H1 (cell line): ENCODE measurements around the gene CNNM1. TPM values are rescaled to one million over a fixed set of nuclear protein-coding genes. Genes with fewer than 3 reads are reported as not detected.
A peak's percentile ranks its signal among the peaks of the same experiment; 100 is the strongest.

Experiments used
- CTCF ChIA-PET: fragments of 300-600 bp; sonication (Branson Sonifier 250); formaldehyde crosslinking; loops from one replicate; lab custom pipeline; 2021; ENCODE audit not compliant: partially characterized antibody; lab: Charles Lee
- POLR2A ChIA-PET: fragments of 300-600 bp; sonication (Branson Sonifier 250); formaldehyde crosslinking; loops from one replicate; lab custom pipeline; 2021; ENCODE audit warnings: inconsistent platforms; ENCODE audit not compliant: partially characterized antibody; lab: Charles Lee
- DNase-seq, 2 experiments: peaks; one replicate each; pipeline versions ENCODE4 v3.0.0 to v3.0.0-alpha.2; 2010 to 2022; ENCODE audit warnings: low spot score in 2 of 2, low read depth in 1 of 2, mixed read lengths in 1 of 2
- FAIRE-seq: peaks from 2 replicates; lab custom pipeline; 2011; peaks lifted over from hg19 to GRCh38; lab: Jason Lieb, UNC
- H2AFZ ChIP-seq: 2 replicates; pipeline ENCODE4 v1.8.1; 2012; ENCODE audit warnings: low read length, inconsistent platforms
- H2AK5ac ChIP-seq: 2 replicates; pipeline ENCODE4 v1.6.1; 2013; ENCODE audit warnings: low read depth, low read length
- H2BK120ac ChIP-seq: replicated peaks from 2 replicates; pipeline ENCODE3; 2013; ENCODE audit warnings: low read depth, low read length, inconsistent platforms
- H2BK12ac ChIP-seq: 2 replicates; pipeline ENCODE4 v1.6.1; 2013; ENCODE audit warnings: low read depth, low read length
- H2BK15ac ChIP-seq: 2 replicates; pipeline ENCODE4 v1.6.1; 2013; ENCODE audit warnings: low read length
- H2BK20ac ChIP-seq: 2 replicates; pipeline ENCODE4 v1.6.1; 2013; ENCODE audit warnings: low read length
- H2BK5ac ChIP-seq: 2 replicates; pipeline ENCODE4 v1.6.1; 2013; ENCODE audit warnings: low read depth, low read length
- H3K14ac ChIP-seq: 2 replicates; pipeline ENCODE4 v1.6.1; 2013; ENCODE audit warnings: inconsistent platforms; ENCODE audit not compliant: insufficient read length
- H3K18ac ChIP-seq: 2 replicates; pipeline ENCODE4 v1.6.1; 2013; ENCODE audit warnings: low read length; ENCODE audit errors: extremely low read depth
- H3K23ac ChIP-seq: 2 replicates; pipeline ENCODE4 v1.6.1; 2013; ENCODE audit warnings: inconsistent platforms; ENCODE audit not compliant: insufficient read length
- H3K23me2 ChIP-seq: 2 replicates; pipeline ENCODE4 v1.6.1; 2013; ENCODE audit warnings: low read depth, low read length
- H3K27ac ChIP-seq: 2 replicates; pipeline ENCODE4 v1.6.1; 2011; ENCODE audit warnings: low read depth, low read length, inconsistent platforms
- H3K27me3 ChIP-seq, 4 experiments: replicated peaks in 1 of 4; 1 replicate in 1 of 4; 2 replicates in 3 of 4; pipeline versions ENCODE4 v1.6.1 to v1.8.1; 2011 to 2013; ENCODE audit warnings: low read length in 3 of 4, mild to moderate bottlenecking in 3 of 4, inconsistent platforms in 2 of 4, mixed read lengths in 2 of 4, moderate library complexity in 1 of 4; ENCODE audit not compliant: control insufficient read depth in 3 of 4, insufficient read depth in 3 of 4; ENCODE audit errors: extremely low read depth in 1 of 4
- H3K36me3 ChIP-seq, 4 experiments: 2 replicates each; pipeline versions ENCODE4 v1.6.1 to v1.8.1; 2011 to 2013; ENCODE audit warnings: mild to moderate bottlenecking in 4 of 4, low read length in 3 of 4, moderate library complexity in 2 of 4, control low read depth in 1 of 4, inconsistent platforms in 1 of 4; ENCODE audit not compliant: insufficient read depth in 4 of 4, control insufficient read depth in 2 of 4
- H3K4ac ChIP-seq: replicated peaks from 2 replicates; pipeline ENCODE3; 2013; ENCODE audit warnings: low read length, low read depth, mixed read lengths, inconsistent platforms; ENCODE audit not compliant: insufficient read length
- H3K4me1 ChIP-seq, 4 experiments: replicated peaks in 1 of 4; 1 replicate in 1 of 4; 2 replicates in 3 of 4; pipeline versions ENCODE4 v1.6.1 to v1.8.1; 2011 to 2013; ENCODE audit warnings: low read length in 3 of 4, inconsistent platforms in 2 of 4, mixed read lengths in 1 of 4; ENCODE audit not compliant: insufficient read depth in 4 of 4, control insufficient read depth in 3 of 4
- H3K4me2 ChIP-seq, 2 experiments: 2 replicates each; pipeline versions ENCODE4 v1.6.1 to v1.8.1; 2011 to 2013; ENCODE audit warnings: low read depth in 2 of 2, low read length in 2 of 2, control low read depth in 1 of 2, inconsistent platforms in 1 of 2, mild to moderate bottlenecking in 1 of 2; ENCODE audit not compliant: insufficient read depth in 1 of 2
- H3K4me3 ChIP-seq, 4 experiments: fragments of 200-600, 300-600 bp in 1 of 4; sonication (generic), shearing (Covaris generic), sonication (Bioruptor Twin) in 1 of 4; 2 replicates each; pipeline versions ENCODE4 v1.5.1 to v1.8.1; 2011 to 2016; ENCODE audit warnings: low read length in 4 of 4, low read depth in 3 of 4, control low read depth in 2 of 4, inconsistent platforms in 2 of 4, mild to moderate bottlenecking in 2 of 4, mixed read lengths in 1 of 4, moderate library complexity in 1 of 4; ENCODE audit not compliant: insufficient read depth in 2 of 4; ENCODE audit errors: extremely low read depth in 1 of 4
- H3K56ac ChIP-seq: replicated peaks from 2 replicates; pipeline ENCODE3; 2013; ENCODE audit warnings: low read depth, mild to moderate bottlenecking, mixed read lengths, low read length, inconsistent platforms; ENCODE audit not compliant: insufficient read length
- H3K79me1 ChIP-seq: 2 replicates; pipeline ENCODE4 v1.6.1; 2013; ENCODE audit warnings: low read depth, low read length, control low read depth
- H3K79me2 ChIP-seq, 2 experiments: 2 replicates each; pipeline versions ENCODE4 v1.6.1 to v1.8.1; 2012 to 2013; ENCODE audit warnings: low read length in 2 of 2, mild to moderate bottlenecking in 2 of 2, inconsistent platforms in 1 of 2; ENCODE audit not compliant: insufficient read depth in 2 of 2, control insufficient read depth in 1 of 2
- H3K9ac ChIP-seq, 4 experiments: replicated peaks in 1 of 4; 1 replicate in 1 of 4; 2 replicates in 3 of 4; pipeline versions ENCODE4 v1.6.1 to v1.8.1; 2011 to 2013; ENCODE audit warnings: low read depth in 3 of 4, low read length in 3 of 4, control low read depth in 2 of 4, mild to moderate bottlenecking in 2 of 4, moderate library complexity in 2 of 4, inconsistent platforms in 1 of 4; ENCODE audit errors: extremely low read depth in 1 of 4
- H3K9me3 ChIP-seq, 2 experiments: 2 replicates each; pipeline versions ENCODE4 v1.6.1 to v1.8.1; 2012 to 2013; ENCODE audit warnings: mild to moderate bottlenecking in 2 of 2, moderate library complexity in 2 of 2, control low read depth in 1 of 2, inconsistent platforms in 1 of 2, low read depth in 1 of 2, low read length in 1 of 2, mixed read lengths in 1 of 2; ENCODE audit not compliant: insufficient read depth in 2 of 2
- H4K20me1 ChIP-seq, 2 experiments: replicated peaks in 1 of 2; 2 replicates each; pipeline versions ENCODE3 to v1.8.1; 2011 to 2013; ENCODE audit warnings: inconsistent platforms in 2 of 2, low read length in 2 of 2, mild to moderate bottlenecking in 1 of 2; ENCODE audit not compliant: insufficient read depth in 2 of 2, control insufficient read depth in 1 of 2
- H4K5ac ChIP-seq: 2 replicates; pipeline ENCODE4 v1.6.1; 2013; ENCODE audit warnings: low read length, low read depth, mixed read lengths, inconsistent platforms; ENCODE audit not compliant: insufficient read length
- H4K8ac ChIP-seq: 2 replicates; pipeline ENCODE4 v1.8.0; 2013; ENCODE audit warnings: mild to moderate bottlenecking, moderate library complexity, low read length, inconsistent platforms; ENCODE audit not compliant: insufficient read depth; ENCODE audit errors: extremely low read depth
- H4K91ac ChIP-seq: replicated peaks from 2 replicates; pipeline ENCODE3; 2013; ENCODE audit warnings: low read length, mixed read lengths, inconsistent platforms; ENCODE audit not compliant: insufficient read length
- EGR1 ChIP-seq: IDR thresholded peaks from 2 replicates; pipeline ENCODE4 v1.6.1; 2011; ENCODE audit warnings: low read depth, low read length, borderline replicate concordance
- PHF8 ChIP-seq: fragments of 200-600 bp; sonication (generic); conservative IDR thresholded peaks from 2 replicates; pipeline ENCODE4 v1.7.1; 2012; ENCODE audit warnings: low read depth, mild to moderate bottlenecking, inconsistent platforms, low read length, moderate library complexity
- WGBS, 2 experiments: shearing (Covaris generic) in 1 of 2; methylation state at CpG; one replicate each; pipeline versions ENCODE4 v1.1.6 to v1.1.7; 2013 to 2015; ENCODE audit warnings: low lambda C conversion rate in 2 of 2, mixed read lengths in 2 of 2, inconsistent platforms in 1 of 2, low coverage in 1 of 2, missing lambda C conversion rate in 1 of 2; ENCODE audit not compliant: insufficient replicate concordance in 2 of 2, insufficient coverage in 1 of 2, insufficient read length in 1 of 2; ENCODE audit errors: extremely low coverage in 1 of 2, missing lambda C conversion rate in 1 of 2; 5-methylcytosine and 5-hydroxymethylcytosine counted together
- polyA plus RNA-seq, 7 experiments: library from polyadenylated mRNA; depleted of rRNA in 3 of 7; stranded (reverse) in 5 of 7; unstranded in 2 of 7; fragments of >200 nt in 5 of 7; fragments of 200-250 nt in 2 of 7; gene quantifications; 1 replicate in 5 of 7; 2 replicates in 1 of 7; 4 replicates in 1 of 7; pipeline versions ENCODE4 v1.2.1 to v1.2.3, GENCODE V29; 2011 to 2013; ENCODE audit warnings: missing spikeins in 2 of 7, mixed read lengths in 2 of 7
- total RNA-seq: library from RNA; stranded (reverse); fragmentation: NEBNext Ultra II Directional; extraction: Animal tissue kit (Norgen Biotek cat#: 25700); gene quantifications from 2 replicates; pipeline ENCODE4 v1.2.1, GENCODE V29; 2021
- TF ChIP-seq, protein P1 (sequence below), 3 experiments: IDR thresholded peaks; 1 replicate in 2 of 3; 2 replicates in 1 of 3; pipeline versions ENCODE4 v1.5.1 to v1.6.1; 2011; ENCODE audit warnings: low read length in 3 of 3, mild to moderate bottlenecking in 3 of 3, inconsistent platforms in 2 of 3, low read depth in 1 of 3, moderate library complexity in 1 of 3; ENCODE audit not compliant: insufficient read depth in 1 of 3; ENCODE audit errors: control extremely low read depth in 1 of 3

Gene CNNM1
- total and polyA plus RNA-seq, 2 of the 8 experiments (the other 6 are each of a cell fraction or from before 2014, with no cell fraction given): 0.74 to 0.92 TPM

DNA sequence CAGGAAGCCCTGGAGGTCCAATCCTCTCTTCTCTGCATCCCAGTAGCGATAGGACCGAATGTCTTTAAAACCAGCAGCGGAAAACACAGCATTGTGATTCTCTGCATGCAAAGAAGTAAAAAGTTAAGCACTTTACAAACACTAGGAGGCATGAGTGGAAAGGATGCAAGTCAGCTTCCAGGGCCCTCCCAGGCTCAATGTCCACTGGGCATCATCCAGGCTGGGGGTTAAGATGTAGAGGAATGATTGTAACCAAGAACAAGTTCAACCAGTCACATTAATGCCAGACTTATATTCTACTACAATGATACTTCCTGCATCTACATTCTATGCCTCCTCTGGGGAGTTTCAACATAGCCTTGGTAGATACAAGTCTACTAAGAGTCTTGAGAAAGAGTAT, 77.0 kb downstream of the CNNM1 start:
- WGBS, 2 experiments: 96% methylated on average over 3 of the region's 3 CpGs; no CpG with 5 or more reads in 1 of the 2 experiments
- POLR2A ChIA-PET: interaction anchor here (1.5 kb wide), 1 partner anchor 20 kb away, joined by 6 read pairs; no protein-coding TSS in a partner anchor

More for the DNA sequence above, 77.0 kb downstream of the CNNM1 start:
- FAIRE-seq: no peak
- H2BK20ac ChIP-seq: no peak overlapping the region
- no peaks in the 10 kb centered on the region for H3K79me2 ChIP-seq
- no peak overlapping the region for H3K4ac ChIP-seq
- no peak for DNase-seq
- peaks cover 0 to 2% of the 10 kb centered on the region in 2 experiments for H4K20me1 ChIP-seq
- H3K4me1 ChIP-seq: no peaks in the 10 kb centered on the region
- H3K9ac ChIP-seq: no peak overlapping the region
- no peaks in the 10 kb centered on the region for H3K23me2 ChIP-seq
- no peak overlapping the region for H4K5ac ChIP-seq
- H3K4me2 ChIP-seq: no peak overlapping the region
- peaks cover 2 to 44% (median 22%) of the 10 kb centered on the region in 4 experiments; a peak in 6 of 8 replicates for H3K36me3 ChIP-seq
- H3K27ac ChIP-seq: no peak overlapping the region
- no peak overlapping the region for H2BK12ac ChIP-seq
- H2AFZ ChIP-seq: no peak overlapping the region
- no peak overlapping the region for H4K91ac ChIP-seq
- H2AK5ac ChIP-seq: no peak overlapping the region
- TF ChIP-seq EGR1 (no peak), PHF8 (no peak)
- TF ChIP-seq, protein P1, sequence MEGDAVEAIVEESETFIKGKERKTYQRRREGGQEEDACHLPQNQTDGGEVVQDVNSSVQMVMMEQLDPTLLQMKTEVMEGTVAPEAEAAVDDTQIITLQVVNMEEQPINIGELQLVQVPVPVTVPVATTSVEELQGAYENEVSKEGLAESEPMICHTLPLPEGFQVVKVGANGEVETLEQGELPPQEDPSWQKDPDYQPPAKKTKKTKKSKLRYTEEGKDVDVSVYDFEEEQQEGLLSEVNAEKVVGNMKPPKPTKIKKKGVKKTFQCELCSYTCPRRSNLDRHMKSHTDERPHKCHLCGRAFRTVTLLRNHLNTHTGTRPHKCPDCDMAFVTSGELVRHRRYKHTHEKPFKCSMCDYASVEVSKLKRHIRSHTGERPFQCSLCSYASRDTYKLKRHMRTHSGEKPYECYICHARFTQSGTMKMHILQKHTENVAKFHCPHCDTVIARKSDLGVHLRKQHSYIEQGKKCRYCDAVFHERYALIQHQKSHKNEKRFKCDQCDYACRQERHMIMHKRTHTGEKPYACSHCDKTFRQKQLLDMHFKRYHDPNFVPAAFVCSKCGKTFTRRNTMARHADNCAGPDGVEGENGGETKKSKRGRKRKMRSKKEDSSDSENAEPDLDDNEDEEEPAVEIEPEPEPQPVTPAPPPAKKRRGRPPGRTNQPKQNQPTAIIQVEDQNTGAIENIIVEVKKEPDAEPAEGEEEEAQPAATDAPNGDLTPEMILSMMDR (IDR thresholded peaks at IDR 0.05; ENCODE audit: control extremely low read depth in 1 of 3, insufficient read depth in 1 of 3, low read depth in 1 of 3, low read length in 3 of 3): peak in 1 of 3 experiments; percentile 9; a peak in 2 of 4 replicates
- H3K9me3 ChIP-seq: no peaks in the 10 kb centered on the region
- H3K23ac ChIP-seq: no peak overlapping the region
- peaks cover 2% of the 10 kb centered on the region; the same call in 1 of the 2 replicates for H3K79me1 ChIP-seq
- no peak overlapping the region for H2BK15ac ChIP-seq
- H3K56ac ChIP-seq: no peak overlapping the region
- H3K27me3 ChIP-seq: no peaks in the 10 kb centered on the region
- CTCF ChIA-PET: interaction anchor here (1.0 to 1.5 kb wide), 2 partner anchors 13 to 29 kb away, joined by 3 to 4 read pairs; no protein-coding TSS in a partner anchor
- H2BK5ac ChIP-seq: no peak overlapping the region
- no peak overlapping the region for H4K8ac ChIP-seq
- no peak overlapping the region for H3K14ac ChIP-seq
- H2BK120ac ChIP-seq: no peak overlapping the region
- no peak overlapping the region for H3K4me3 ChIP-seq
- H3K18ac ChIP-seq: no peak overlapping the region
